NCI-H146 treated with DMSO at 0.1 percent for 48 hours (cell line): Measurements from ENCODE around the gene CRX.
"Not testable (repeated sequence)": the region's sequence is repeated elsewhere in the genome, so short reads cannot be mapped to it uniquely, and the experiment has no call there.

Experiments used
- DNase-seq: peaks from one replicate; lab custom pipeline; 2025; ENCODE audit not compliant: unreplicated experiment; lab: John Stamatoyannopoulos, UW

CRX gene

GRCh38 chr19:47858646-47859285 is 37.0 kb downstream of the CRX start, which contains the start of gene TPRX2:
TSS of gene TPRX2 (plus strand) at chr19:47859235. CDS start at chr19:47859247, 12 bp downstream.
- DNase-seq = not testable (repeated sequence)

GRCh38 chr19:47859838-47860237 is 38.1 kb downstream of the CRX start:
- not testable (repeated sequence) for DNase-seq

- DNase-seq = no peak
Measured at GRCh38 chr19:47860602-47861297, 39.0 kb downstream of the CRX start.

GRCh38 chr19:47861630-47862029 is 39.9 kb downstream of the CRX start:
- DNase-seq = no peak

- peak; percentile 54 for DNase-seq
Measured at GRCh38 chr19:47863514-47863936, 41.8 kb downstream of the CRX start.

- DNase-seq = no peak
Measured at GRCh38 chr19:47865166-47865565, 43.4 kb downstream of the CRX start.

GRCh38 chr19:47878906-47879305 is 57.2 kb downstream of the CRX start:
- DNase-seq = no peak

GRCh38 chr19:47879385-47879784 is 57.6 kb downstream of the CRX start:
- DNase-seq = not testable (repeated sequence)

GRCh38 chr19:47881757-47882156 is 60.0 kb downstream of the CRX start:
- DNase-seq = no peak

GRCh38 chr19:47882890-47883289 is 61.2 kb downstream of the CRX start:
- DNase-seq = no peak

- DNase-seq = no peak
Measured at GRCh38 chr19:47885067-47885463, 63.3 kb downstream of the CRX start.

GRCh38 chr19:47886010-47886559 is 64.3 kb downstream of the CRX start, which contains the start of gene SULT2A1:
TSS of gene SULT2A1 (minus strand) at chr19:47886315. CDS start at chr19:47886257, 58 bp downstream.
- no peak for DNase-seq

- no peak for DNase-seq
Measured at GRCh38 chr19:47890865-47891621, 69.3 kb downstream of the CRX start.

GRCh38 chr19:47891622-47891922 is 69.8 kb downstream of the CRX start:
- DNase-seq = no peak

GRCh38 chr19:47891923-47892666 is 70.4 kb downstream of the CRX start:
- no peak for DNase-seq
